ENCODE data around the gene NAPEPLD. TPM values are rescaled to one million over a fixed set of nuclear protein-coding genes. Genes with fewer than 3 reads are reported as not detected.
A peak's percentile ranks its signal among the peaks of the same experiment; 100 is the strongest.

The NAPEPLD gene
- total and polyA plus RNA-seq, 2 of the 8 experiments (the other 6 are each of a cell fraction or from before 2014, with no cell fraction given): 4.2 to 9.9 TPM

GRCh38 chr7:103075337-103075918, 73.5 kb downstream of the NAPEPLD start:
- no peak overlapping the region for H2AK5ac ChIP-seq (ENCODE audit: low read depth, low read length)
- POLR2A ChIA-PET (ENCODE audit: partially characterized antibody): interaction anchor here (0.8 to 2.6 kb wide), 18 partner anchors 9 to 327 kb away, joined by 3 to 10 read pairs (median 4); partner anchors contain the start of genes FAM185A, LRRC17, NAPEPLD and PSMC2
- no peaks in the 10 kb centered on the region; the same call in 1 of the 2 replicates for H3K79me1 ChIP-seq (ENCODE audit: low read depth, low read length)
- FAIRE-seq: no peak
- H3K27me3 ChIP-seq (replicated peaks in 1 of 4; ENCODE audit: control insufficient read depth in 3 of 4, extremely low read depth in 1 of 4, insufficient read depth in 3 of 4, low read length in 3 of 4): no peaks in the 10 kb centered on the region
- DNase-seq (ENCODE audit: low read depth in 1 of 2, low spot score in 2 of 2): peak; percentile 57 to 88
- H3K23ac ChIP-seq (ENCODE audit: insufficient read length): no peak overlapping the region
- H2BK20ac ChIP-seq (ENCODE audit: low read length): no peak overlapping the region
- H4K8ac ChIP-seq (ENCODE audit: extremely low read depth, insufficient read depth, low read length): no peak overlapping the region
- peak overlapping the region; percentile 58 to 83 (median 67) for H3K9ac ChIP-seq (replicated peaks in 1 of 4; ENCODE audit: extremely low read depth in 1 of 4, low read depth in 3 of 4, low read length in 3 of 4)
- H3K9me3 ChIP-seq (ENCODE audit: insufficient read depth in 2 of 2, low read depth in 1 of 2, low read length in 1 of 2): no peaks in the 10 kb centered on the region
- H3K36me3 ChIP-seq (ENCODE audit: control insufficient read depth in 2 of 4, insufficient read depth in 4 of 4, low read length in 3 of 4): no peaks in the 10 kb centered on the region; a peak in 1 of 8 replicates
- no peak overlapping the region for H2BK5ac ChIP-seq (ENCODE audit: low read depth, low read length)
- no peak overlapping the region for H2BK15ac ChIP-seq (ENCODE audit: low read length)
- no peak overlapping the region for H4K91ac ChIP-seq (replicated peaks; ENCODE audit: insufficient read length, low read length)
- H3K27ac ChIP-seq (ENCODE audit: low read depth, low read length): peak overlapping the region; percentile 72
- peak overlapping the region; percentile 6; the same call in 1 of the 2 replicates for H2AFZ ChIP-seq (ENCODE audit: low read length)
- peak overlapping the region; percentile 83 to 90 for H3K4me2 ChIP-seq (ENCODE audit: insufficient read depth in 1 of 2, low read depth in 2 of 2, low read length in 2 of 2)
- H4K20me1 ChIP-seq (replicated peaks in 1 of 2; ENCODE audit: control insufficient read depth in 1 of 2, insufficient read depth in 2 of 2, low read length in 2 of 2): no peaks in the 10 kb centered on the region
- H3K23me2 ChIP-seq (ENCODE audit: low read depth, low read length): peaks cover 10% of the 10 kb centered on the region
- H2BK120ac ChIP-seq (replicated peaks; ENCODE audit: low read depth, low read length): no peak overlapping the region
- CTCF ChIA-PET (ENCODE audit: partially characterized antibody): interaction anchor here (1.0 to 1.4 kb wide), 4 partner anchors 9 to 13 kb away, joined by 4 to 5 read pairs (median 4); no protein-coding TSS in a partner anchor
- peaks cover 0 to 39% of the 10 kb centered on the region in 2 experiments; a peak in 2 of 4 replicates for H3K79me2 ChIP-seq (ENCODE audit: control insufficient read depth in 1 of 2, insufficient read depth in 2 of 2, low read length in 2 of 2)
- H3K4ac ChIP-seq (replicated peaks; ENCODE audit: insufficient read length, low read depth, low read length): no peak overlapping the region
- peak overlapping the region; percentile 28 for H3K56ac ChIP-seq (replicated peaks; ENCODE audit: insufficient read length, low read depth, low read length)
- peak overlapping the region; percentile 38 for H3K18ac ChIP-seq (ENCODE audit: extremely low read depth, low read length)
- H3K4me3 ChIP-seq (ENCODE audit: extremely low read depth in 1 of 4, insufficient read depth in 2 of 4, low read depth in 3 of 4, low read length in 4 of 4): peak overlapping the region; percentile 62 to 98 (median 94)
- no peak overlapping the region for H3K14ac ChIP-seq (ENCODE audit: insufficient read length)
- no peak overlapping the region for H4K5ac ChIP-seq (ENCODE audit: insufficient read length, low read depth, low read length)
- WGBS, 2 experiments (ENCODE audit: extremely low coverage in 1 of 2, insufficient coverage in 1 of 2, insufficient read length in 1 of 2, insufficient replicate concordance in 2 of 2, low coverage in 1 of 2, low lambda C conversion rate in 2 of 2, missing lambda C conversion rate in 1 of 2): 3% methylated on average over 17 of the region's 36 CpGs; no CpG with 5 or more reads in 1 of the 2 experiments
- H2BK12ac ChIP-seq (ENCODE audit: low read depth, low read length): no peak overlapping the region
- peaks cover 0 to 3% (median 0%) of the 10 kb centered on the region in 4 experiments; a peak in 2 of 7 replicates for H3K4me1 ChIP-seq (replicated peaks in 1 of 4; ENCODE audit: control insufficient read depth in 3 of 4, insufficient read depth in 4 of 4, low read length in 3 of 4)
- no peak for TF ChIP-seq KDM4A (IDR thresholded peaks at IDR 0.05; ENCODE audit: low read depth, low read length, severe bottlenecking)
- no peak for TF ChIP-seq CBX5 (IDR thresholded peaks at IDR 0.05; ENCODE audit: low read depth, low read length)
- TF ChIP-seq RFX5 (IDR thresholded peaks at IDR 0.05; ENCODE audit: borderline replicate concordance, low read depth, low read length): no peak
- TF ChIP-seq POLR2A (IDR thresholded peaks at IDR 0.05; ENCODE audit: control extremely low read depth in 1 of 2, low read depth in 2 of 2, low read length in 2 of 2): peak; percentile 29 to 41
- no peak for TF ChIP-seq HDAC6 (IDR thresholded peaks at IDR 0.05; ENCODE audit: low read depth, low read length)
- TF ChIP-seq RXRA (IDR thresholded peaks at IDR 0.05; ENCODE audit: insufficient read depth, low read depth, low read length): no peak
- TF ChIP-seq BRCA1 (IDR thresholded peaks at IDR 0.05; ENCODE audit: low read depth, low read length): no peak
- peak; percentile 64 for TF ChIP-seq ASH2L (IDR thresholded peaks at IDR 0.05; ENCODE audit: low read length)
- no peak for TF ChIP-seq HDAC2 (IDR thresholded peaks at IDR 0.05; ENCODE audit: borderline replicate concordance in 1 of 2, low read depth in 2 of 2, low read length in 2 of 2)
- TF ChIP-seq YY1 (IDR thresholded peaks at IDR 0.05; ENCODE audit: low read depth, low read length): no peak
- TF ChIP-seq KDM1A (IDR thresholded peaks at IDR 0.05; ENCODE audit: borderline replicate concordance, low read length): no peak
- no peak for TF ChIP-seq SUZ12 (IDR thresholded peaks at IDR 0.05; ENCODE audit: low read length)
- TF ChIP-seq SP2 (IDR thresholded peaks at IDR 0.05; ENCODE audit: low read length): no peak

All from H1 (cell line).